Heart left ventricle (tissue), 13 donors: Measurements from ENCODE around the gene RPTOR.

Experiments used
- CTCF ChIP-seq, 12 donors: fragments of 200-600 bp; sonication (generic) in 4 of 12; IDR thresholded peaks; one replicate each; pipeline versions ENCODE4 v1.5.0 to v1.8.0; 2018 to 2022; ENCODE audit warnings: antibody characterized with exemption in 12 of 12, mild to moderate bottlenecking in 5 of 12
- POLR2A ChIP-seq, 2 donors: fragments of 450-650 bp; IDR thresholded peaks; one replicate each; pipeline ENCODE4 v1.6.1; 2017; ENCODE audit warnings: antibody characterized with exemption in 2 of 2, mild to moderate bottlenecking in 2 of 2, moderate library complexity in 2 of 2
- donor health status: ischemic (EF 13 %, LVEDD 7.1; RV severe dilation, severe dysfunction).
- donor health status: DM: no; HTN: yes; CAD: no.
- donor health status: DM: no; HTN: no; CAD: no.
- donor health status: ischemic (EF 25% LVEDD 6.9; RV normal size, moderate dysfunction).
- donor health status: ischemic (EF 25% LVEDD 5.7; RV mildly dilated, moderate dysfunction).
- donor health status: ischemic (EF 35%, LVEDD 5.7; RV mildly dilated, moderate dysfunction).
- donor health status: nonischemic (EF 11% LVEDD 7.7; RV severe dilation, severe dysfunction).
- donor health status: DM: yes; HTN: yes; CAD: no.
- donor health status: PGD.
- donor health status: ischemic (EF 29% LVEDD 5.4; RV normal size, mild dysfunction).
- donor health status: nonischemic (EF 23%, LVEDD 6.1; RV moderate dilation, normal function).

- TF ChIP-seq CTCF (IDR thresholded peaks at IDR 0.05) (no peak), POLR2A (IDR thresholded peaks at IDR 0.05) (no peak)
These were observed 456.2 kb downstream of the RPTOR start for GRCh38 chr17:81000631-81001357.
